GM12878 (cell line): Measurements from ENCODE around the gene SAMD4A. TPM values are rescaled to one million over a fixed set of nuclear protein-coding genes. Genes with fewer than 3 reads are reported as not detected.

ENCODE experiments used
- ATAC-seq: fragments of 200-7000 bp; cut with Tn5 transposase; 3 replicates; pipeline ENCODE4 v1.9.1; 2020; ENCODE audit warnings: mild to moderate bottlenecking, moderate library complexity
- BruUV-seq: library from RNA; stranded (reverse); fragments of 400-500 nt; replicated peaks from 2 replicates; lab custom pipeline; 2021; lab: Mats Ljungman, UMichigan
- CTCF ChIA-PET: fragments of 300-600 bp; sonication (Branson Sonifier 250); formaldehyde crosslinking; extraction: SDS; loops from one replicate; lab custom pipeline; 2021; ENCODE audit warnings: inconsistent platforms; lab: Yijun Ruan, JAX
- POLR2A ChIA-PET: fragments of 350-600 bp; formaldehyde crosslinking; extraction: SDS; loops from one replicate; lab custom pipeline; 2021; ENCODE audit warnings: inconsistent platforms; lab: Charles Lee
- RAD21 ChIA-PET: fragments of 300-600 bp; sonication (Branson Sonifier 250); formaldehyde crosslinking; loops from one replicate; lab custom pipeline; 2023; ENCODE audit warnings: antibody characterized with exemption; ENCODE audit not compliant: unreplicated experiment; lab: Charles Lee
- SMC1A ChIA-PET: fragments of 300-600 bp; sonication (Branson Sonifier 250); formaldehyde crosslinking; loops from one replicate; lab custom pipeline; 2023; ENCODE audit not compliant: unreplicated experiment, uncharacterized antibody; lab: Charles Lee
- DNase-seq: peaks from one replicate; pipeline ENCODE4 v3.0.0-alpha.2; 2011; ENCODE audit warnings: low read depth, low spot score
- FAIRE-seq: peaks from 3 replicates; lab custom pipeline; 2011; peaks lifted over from hg19 to GRCh38; lab: Jason Lieb, UNC
- H2AFZ ChIP-seq: 2 replicates; pipeline ENCODE4 v1.6.0; 2011; ENCODE audit warnings: low read depth, low read length, control low read depth; ENCODE audit not compliant: control insufficient read depth
- H3K27ac ChIP-seq: 2 replicates; pipeline ENCODE4 v1.5.1; 2011; ENCODE audit warnings: control low read depth; ENCODE audit not compliant: control insufficient read depth, insufficient read depth
- H3K27me3 ChIP-seq, 2 experiments: replicated peaks in 1 of 2; 2 replicates each; pipeline versions ENCODE4 v1.6.0 to v1.6.1; 2011; ENCODE audit warnings: low read length in 1 of 2; ENCODE audit not compliant: control insufficient read depth in 2 of 2, insufficient read depth in 2 of 2
- H3K36me3 ChIP-seq, 2 experiments: 2 replicates each; pipeline ENCODE4 v1.5.1; 2011; ENCODE audit warnings: low read length in 1 of 2; ENCODE audit not compliant: control insufficient read depth in 2 of 2, insufficient read depth in 2 of 2
- H3K4me1 ChIP-seq: 2 replicates; pipeline ENCODE4 v1.6.1; 2011; ENCODE audit warnings: mild to moderate bottlenecking, low read length, moderate library complexity, mixed read lengths; ENCODE audit not compliant: control insufficient read depth, insufficient read depth
- H3K4me2 ChIP-seq: 2 replicates; pipeline ENCODE4 v1.6.0; 2011; ENCODE audit warnings: control low read depth; ENCODE audit not compliant: control insufficient read depth, insufficient read depth
- H3K4me3 ChIP-seq: fragments of 200-600 bp; sonication (generic); 2 replicates; pipeline ENCODE4 v1.5.1; 2016
- H3K79me2 ChIP-seq: 2 replicates; pipeline ENCODE4 v1.6.0; 2011; ENCODE audit warnings: low read length; ENCODE audit not compliant: control insufficient read depth, insufficient read depth
- H3K9ac ChIP-seq: 2 replicates; pipeline ENCODE4 v1.8.0; 2011; ENCODE audit warnings: low read length, control low read depth, mixed read lengths; ENCODE audit not compliant: control insufficient read depth, insufficient read depth
- H3K9me3 ChIP-seq: replicated peaks from 3 replicates; pipeline ENCODE4 v1.5.1; 2011; ENCODE audit warnings: mild to moderate bottlenecking, low read length; ENCODE audit not compliant: control insufficient read depth, insufficient read depth
- H4K20me1 ChIP-seq: 2 replicates; pipeline ENCODE4 v1.6.0; 2011; ENCODE audit not compliant: control insufficient read depth, insufficient read depth
- DPF2 ChIP-seq: fragments of 450-650 bp; IDR thresholded peaks from 2 replicates; pipeline ENCODE4 v1.6.1; 2017; ENCODE audit warnings: mild to moderate bottlenecking
- HSF1 ChIP-seq: fragments of 150-350 bp; IDR thresholded peaks from 2 replicates; pipeline ENCODE4 v1.6.1; 2014; ENCODE audit warnings: mild to moderate bottlenecking, low read depth, low read length
- NFXL1 ChIP-seq: fragments of 450-650 bp; IDR thresholded peaks from 2 replicates; pipeline ENCODE4 v1.6.1; 2017; ENCODE audit warnings: antibody characterized with exemption, mild to moderate bottlenecking, borderline replicate concordance
- NR2C1 ChIP-seq: fragments of 450-650 bp; IDR thresholded peaks from 2 replicates; pipeline ENCODE4 v1.6.1; 2017; ENCODE audit warnings: antibody characterized with exemption, mild to moderate bottlenecking, moderate library complexity
- PAX8 ChIP-seq: fragments of 450-650 bp; IDR thresholded peaks from 2 replicates; pipeline ENCODE4 v1.6.1; 2017; ENCODE audit warnings: mild to moderate bottlenecking, moderate library complexity
- TARDBP ChIP-seq: IDR thresholded peaks from 2 replicates; pipeline ENCODE4 v1.6.1; 2016; ENCODE audit warnings: borderline replicate concordance
- ZNF384 ChIP-seq: IDR thresholded peaks from 2 replicates; pipeline ENCODE4 v1.6.1; 2012; ENCODE audit warnings: low read depth, mild to moderate bottlenecking, low read length, improper control_type of control experiment, borderline replicate concordance
- WGBS: methylation state at CpG from one replicate; pipeline ENCODE4 v1.1.6; 2016; ENCODE audit warnings: low lambda C conversion rate; ENCODE audit not compliant: insufficient replicate concordance, insufficient coverage; ENCODE audit errors: missing lambda C conversion rate; 5-methylcytosine and 5-hydroxymethylcytosine counted together
- in situ Hi-C: fragments of 300-500 bp; cut with MboI; formaldehyde crosslinking; loops from 9 replicates; pipeline ENCODE4 v1.14.3; 2018; ENCODE audit warnings: mixed read lengths
- intact Hi-C: fragments of 100-400 bp; cut with micrococcal nuclease; formaldehyde crosslinking; loops from one replicate; pipeline ENCODE4 v1.14.2; 2022; ENCODE audit not compliant: unreplicated experiment
- polyA plus RNA-seq, 11 experiments: library from polyadenylated mRNA; depleted of rRNA in 4 of 11; unstranded in 6 of 11; stranded (reverse) in 5 of 11; fragments of >200 nt; fragmentation: Nextera tagmentation in 4 of 11; fragmentation: Illumina TruSeq in 1 of 11; extraction: Ambion mirVana in 4 of 11; extraction: Trizol in 1 of 11; gene quantifications; 1 replicate in 1 of 11; 2 replicates in 10 of 11; pipeline versions ENCODE4 v1.2.1 to v1.2.3, GENCODE V29; 2011 to 2016; ENCODE audit warnings: inconsistent platforms in 2 of 11, missing spikeins in 2 of 11, low read depth in 1 of 11
- total RNA-seq, 4 experiments: library from RNA; depleted of rRNA in 3 of 4; stranded (reverse); fragments of >200 nt in 3 of 4; fragmentation: Illumina TruSeq in 1 of 4; extraction: Trizol in 1 of 4; gene quantifications; 2 replicates each; pipeline versions ENCODE4 v1.2.1 to v1.2.3, GENCODE V29; 2013 to 2021

Gene SAMD4A
- total and polyA plus RNA-seq, 10 of the 15 experiments (the other 5 are each of a cell fraction or from before 2014, with no cell fraction given), result 0.05 to 0.56 (median 0.31) TPM

- Histone ChIP-seq H3K36me3 (no peaks in the 10 kb centered on the region), H3K9me3 (no peaks in the 10 kb centered on the region), H3K4me1 (no peaks in the 10 kb centered on the region), H3K4me3 (no peak overlapping the region), H3K79me2 (no peaks in the 10 kb centered on the region), H3K9ac (no peak overlapping the region), H3K4me2 (no peak overlapping the region), H3K27ac (no peak overlapping the region), H2AFZ (no peak overlapping the region), H3K27me3 (no peaks in the 10 kb centered on the region), H4K20me1 (no peaks in the 10 kb centered on the region)
- ChIA-PET CTCF (interaction anchor here (0.8 to 6.6 kb wide), 7 partner anchors 9 to 245 kb away, joined by 3 to 37 read pairs (median 3); no protein-coding TSS in a partner anchor), RAD21 (interaction anchor here (0.8 to 1.5 kb wide), 3 partner anchors 35 to 244 kb away, joined by 4 read pairs; partner anchors contain the start of gene GCH1), POLR2A (no interaction called here), SMC1A (interaction anchor here (0.9 to 1.8 kb wide), 3 partner anchors 11 to 73 kb away, joined by 3 to 4 read pairs (median 4); no protein-coding TSS in a partner anchor)
- no peak for ATAC-seq
- no TSS peak for BruUV-seq
- 65% methylated on average over 8 of the region's 8 CpGs for WGBS
- in situ Hi-C loops, result no loop called here
- no peak for FAIRE-seq
- DNase-seq, result no peak
- intact Hi-C loops, result loop anchor here (5.0 kb wide), 1 partner anchor 84 kb away; no protein-coding TSS in a partner anchor
- TF ChIP-seq HSF1 (no peak), PAX8 (no peak), NFXL1 (no peak), NR2C1 (no peak), DPF2 (no peak), ZNF384 (no peak), TARDBP (no peak)
Measured at GRCh38 chr14:54808326-54809161, 241.6 kb downstream of the SAMD4A start.
